Right lobe of liver (tissue), 6 donors: Measurements from ENCODE around the gene ARRB1. TPM values are rescaled to one million over a fixed set of nuclear protein-coding genes. Genes with fewer than 3 reads are reported as not detected.

Source experiments
- ATAC-seq, 4 donors: fragments of 200-7000 bp; cut with Tn5 transposase; one replicate each; pipeline ENCODE4 v1.9.1; 2020; ENCODE audit warnings: mild to moderate bottlenecking in 4 of 4, moderate library complexity in 4 of 4
- DNase-seq, 3 donors: peaks; one replicate each; pipeline ENCODE4 v3.0.0-alpha.2; 2020
- H3K27ac ChIP-seq, 3 donors: fragments of 200-600 bp; one replicate each; pipeline ENCODE4 v1.8.0; 2022
- H3K27me3 ChIP-seq, 2 donors: fragments of 200-600 bp; one replicate each; pipeline ENCODE4 v1.8.0; 2022
- H3K36me3 ChIP-seq, 4 donors: fragments of 200-600 bp; sonication (generic) in 1 of 4; one replicate each; pipeline versions ENCODE4 v1.5.1 to v1.8.0; 2017 to 2022; ENCODE audit warnings: control low read depth in 1 of 4
- H3K4me1 ChIP-seq, 4 donors: fragments of 200-600 bp; sonication (generic) in 1 of 4; one replicate each; pipeline versions ENCODE4 v1.5.1 to v1.8.0; 2017 to 2022; ENCODE audit warnings: control low read depth in 1 of 4
- H3K4me3 ChIP-seq, 3 donors: fragments of 200-600 bp; one replicate each; pipeline ENCODE4 v1.8.0; 2022
- H3K9me3 ChIP-seq, 4 donors: fragments of 200-600 bp; sonication (generic) in 1 of 4; one replicate each; pipeline versions ENCODE4 v1.5.1 to v1.8.0; 2017 to 2022; ENCODE audit warnings: control low read depth in 1 of 4
- CTCF ChIP-seq, 4 donors: fragments of 200-600 bp in 3 of 4; fragments of 450-650 bp in 1 of 4; IDR thresholded peaks; one replicate each; pipeline versions ENCODE4 v1.5.1 to v1.8.0; 2016 to 2022; ENCODE audit warnings: antibody characterized with exemption in 4 of 4, mild to moderate bottlenecking in 2 of 4
- POLR2A ChIP-seq: fragments of 450-650 bp; IDR thresholded peaks from one replicate; pipeline ENCODE4 v1.6.1; 2017; ENCODE audit warnings: antibody characterized with exemption, mild to moderate bottlenecking
- WGBS: methylation state at CpG from one replicate; pipeline ENCODE4 v1.1.6; 2018; ENCODE audit warnings: low coverage, low lambda C conversion rate; ENCODE audit not compliant: insufficient coverage; ENCODE audit errors: missing lambda C conversion rate; 5-methylcytosine and 5-hydroxymethylcytosine counted together
- intact Hi-C, 2 donors: fragments of 100-400 bp; cut with DNase I; formaldehyde crosslinking; loops; one replicate each; pipeline versions ENCODE4 v1.11.2 to v1.14.1; 2022
- total RNA-seq, 6 experiments: library from RNA; depleted of rRNA in 2 of 6; stranded (reverse); fragments of >200 nt in 2 of 6; fragmentation: NEBNext Ultra II Directional in 3 of 6; extraction: Animal tissue kit (Norgen Biotek cat#: 25700) in 3 of 6; gene quantifications; one replicate each; pipeline versions ENCODE4 v1.1.0 to v1.2.4, GENCODE V29; 2016 to 2023
- donor health status: DM: no; HTN: yes; CAD: no.
- donor health status: DM: no; HTN: no; CAD: no.
- donor health status: DM: no; HTN: no; CAD: no.
- donor health status: DM: no; HTN: yes; CAD: no.
- donor health status: DM: no; HTN: yes; CAD: no.

Gene ARRB1
- total RNA-seq, 6 experiments from 2014 or later: 8.6 to 26.4 (median 24.5) TPM

- peaks cover 2 to 42% (median 10%) of the 10 kb centered on the region in 4 donors for H3K4me1 ChIP-seq
- intact Hi-C loops: no loop called here
- peak; percentile 23 to 42 (median 36) for ATAC-seq
Observed at GRCh38 chr11:75351791-75352587, 528 bp upstream of the ARRB1 start.

GRCh38 chr11:75350743-75351540 is 519 bp downstream of the ARRB1 start:
- Histone ChIP-seq H3K36me3 (no peaks in the 10 kb centered on the region), H3K27ac (peak overlapping the region; percentile 81 to 92 (median 89)), H3K4me1 (peaks cover 2 to 46% (median 10%) of the 10 kb centered on the region in 4 donors), H3K27me3 (no peaks in the 10 kb centered on the region), H3K4me3 (peak overlapping the region; percentile 65 to 82 (median 75)), H3K9me3 (no peaks in the 10 kb centered on the region)
- ATAC-seq (peak; percentile 48 to 64 (median 60)), DNase-seq (peak; percentile 64 to 87 (median 75))
- WGBS: 9% methylated on average over 6 of the region's 47 CpGs
- intact Hi-C loops: no loop called here
- TF ChIP-seq POLR2A (no peak), CTCF (IDR thresholded peaks at IDR 0.05) (peak in 1 of 4 donors; percentile 6)

More at GRCh38 chr11:75351791-75352587, 528 bp upstream of the ARRB1 start:
- Histone ChIP-seq H3K9me3 (no peaks in the 10 kb centered on the region), H3K27ac (peak overlapping the region; percentile 54 to 89 (median 81)), H3K36me3 (no peaks in the 10 kb centered on the region), H3K27me3 (no peaks in the 10 kb centered on the region), H3K4me3 (peak overlapping the region; percentile 65 to 82 (median 75))
- peak; percentile 66 to 78 (median 69) for DNase-seq
- 10% methylated on average over 23 of the region's 64 CpGs for WGBS
- no peak for TF ChIP-seq POLR2A
- peak in 1 of 4 donors; percentile 14 for TF ChIP-seq CTCF (IDR thresholded peaks at IDR 0.05)

GRCh38 chr11:75350122-75350742 is 1.2 kb downstream of the ARRB1 start:
- intact Hi-C loops: no loop called here
- no peaks in the 10 kb centered on the region for H3K27me3 ChIP-seq
- TF ChIP-seq CTCF (IDR thresholded peaks at IDR 0.05) (no peak), POLR2A (no peak)
- WGBS: 29% methylated on average over 6 of the region's 9 CpGs
- ATAC-seq: no peak
- no peak for DNase-seq
- H3K9me3 ChIP-seq: no peaks in the 10 kb centered on the region
- H3K27ac ChIP-seq: peak overlapping the region; percentile 81 to 92 (median 89)
- H3K4me3 ChIP-seq: peak overlapping the region; percentile 65 to 82 (median 75)
- H3K36me3 ChIP-seq: no peaks in the 10 kb centered on the region
- H3K4me1 ChIP-seq: peaks cover 2 to 46% (median 10%) of the 10 kb centered on the region in 4 donors

- DNase-seq (peak in 2 of 3 donors; percentile 62 to 83), ATAC-seq (peak; percentile 43 to 61 (median 60))
- WGBS: 36% methylated on average over 3 of the region's 4 CpGs
- Histone ChIP-seq H3K4me1 (peaks cover 2 to 52% (median 13%) of the 10 kb centered on the region in 4 donors), H3K4me3 (peak overlapping the region; percentile 65 to 82 (median 75)), H3K36me3 (no peaks in the 10 kb centered on the region), H3K27me3 (no peaks in the 10 kb centered on the region), H3K27ac (peak overlapping the region; percentile 81 to 92 (median 89)), H3K9me3 (no peaks in the 10 kb centered on the region)
- intact Hi-C loops: no loop called here
- TF ChIP-seq POLR2A (no peak), CTCF (IDR thresholded peaks at IDR 0.05) (no peak)
Observed at GRCh38 chr11:75349521-75350116, 1.8 kb downstream of the ARRB1 start.
